Panc1 (cell line): ENCODE results near the gene DHRS7C. TPM values are rescaled to one million over a fixed set of nuclear protein-coding genes. Genes with fewer than 3 reads are reported as not detected.

Source experiments
- ATAC-seq: fragments of 200-7000 bp; cut with Tn5 transposase; 2 replicates; pipeline ENCODE4 v1.9.1; 2020; ENCODE audit warnings: mild to moderate bottlenecking, moderate library complexity
- BruUV-seq: library from RNA; stranded (reverse); fragments of 400-500 nt; replicated peaks from 2 replicates; lab custom pipeline; 2021; lab: Mats Ljungman, UMichigan
- CTCF ChIA-PET: fragments of 300-600 bp; sonication (Branson Sonifier 250); formaldehyde crosslinking; loops from one replicate; lab custom pipeline; 2022; ENCODE audit warnings: antibody characterized with exemption; lab: Charles Lee
- POLR2A ChIA-PET: fragments of 300-600 bp; sonication (Branson Sonifier 250); formaldehyde crosslinking; loops from one replicate; lab custom pipeline; 2022; ENCODE audit warnings: antibody characterized with exemption; lab: Charles Lee
- DNase-seq: peaks from one replicate; pipeline ENCODE4 v3.0.0-alpha.2; 2010; ENCODE audit warnings: low read depth, low spot score
- H3K27ac ChIP-seq: 2 replicates; pipeline ENCODE4 v1.5.1; 2011; ENCODE audit warnings: mild to moderate bottlenecking, low read length, inconsistent platforms
- H3K27me3 ChIP-seq: fragments of 200-500 bp; sonication (Bioruptor generic); 2 replicates; pipeline ENCODE4 v1.6.0; 2014; ENCODE audit warnings: low read length, inconsistent platforms; ENCODE audit not compliant: control insufficient read depth, insufficient read depth
- H3K36me3 ChIP-seq: fragments of 200-500 bp; sonication (Bioruptor generic); 2 replicates; pipeline ENCODE4 v1.5.1; 2014; ENCODE audit warnings: inconsistent platforms, mild to moderate bottlenecking, low read length, moderate library complexity; ENCODE audit not compliant: control insufficient read depth, insufficient read depth
- H3K4me1 ChIP-seq: 2 replicates; pipeline ENCODE4 v1.5.1; 2011; ENCODE audit warnings: inconsistent platforms, mild to moderate bottlenecking, low read length, moderate library complexity; ENCODE audit not compliant: control insufficient read depth, insufficient read depth
- H3K4me3 ChIP-seq, 2 experiments: 2 replicates each; pipeline ENCODE4 v1.5.1; 2011 to 2012; ENCODE audit warnings: low read depth in 2 of 2, low read length in 2 of 2, mild to moderate bottlenecking in 2 of 2, inconsistent platforms in 1 of 2, moderate library complexity in 1 of 2
- H3K9me3 ChIP-seq: fragments of 200-500 bp; sonication (Bioruptor generic); 2 replicates; pipeline ENCODE4 v1.5.1; 2014; ENCODE audit warnings: low read depth, mild to moderate bottlenecking, inconsistent platforms, low read length, moderate library complexity; ENCODE audit not compliant: control insufficient read depth, insufficient read depth
- POLR2AphosphoS5 ChIP-seq: IDR thresholded peaks from 2 replicates; pipeline ENCODE4 v1.6.1; 2012; ENCODE audit warnings: mild to moderate bottlenecking, low read depth, low read length, moderate library complexity
- SIN3A ChIP-seq: IDR thresholded peaks from 2 replicates; pipeline ENCODE4 v1.6.1; 2012; ENCODE audit warnings: low read depth, mild to moderate bottlenecking, low read length, moderate library complexity, borderline replicate concordance; ENCODE audit not compliant: insufficient read depth
- TCF7L2 ChIP-seq: IDR thresholded peaks from 2 replicates; pipeline ENCODE4 v1.6.1; 2011; ENCODE audit warnings: mild to moderate bottlenecking, low read depth, low read length, inconsistent platforms
- in situ Hi-C: cut with HindIII; loops from 2 replicates; pipeline ENCODE4 v1.10.0; 2016; ENCODE audit warnings: low sequenced_read_pairs, low pct_unique_long_range_greater_than_20kb
- intact Hi-C: fragments of 100-400 bp; cut with micrococcal nuclease; formaldehyde crosslinking; loops from one replicate; pipeline ENCODE4 v1.10.0; 2022; ENCODE audit not compliant: unreplicated experiment
- total RNA-seq: library from RNA; stranded (reverse); gene quantifications from one replicate; pipeline ENCODE4 v1.2.1, GENCODE V29; 2021; ENCODE audit not compliant: unreplicated experiment
- TF ChIP-seq, protein P1 (sequence below), 2 experiments: IDR thresholded peaks; 2 replicates each; pipeline ENCODE4 v1.6.1; 2011 to 2012; ENCODE audit warnings: low read depth in 2 of 2, control low read depth in 1 of 2, low read length in 1 of 2, mild to moderate bottlenecking in 1 of 2, moderate library complexity in 1 of 2; ENCODE audit not compliant: insufficient read depth in 1 of 2
- TF ChIP-seq, protein P2 (sequence below): fragments of 450-650 bp; IDR thresholded peaks from 2 replicates; pipeline ENCODE4 v1.5.1; 2017; ENCODE audit warnings: mild to moderate bottlenecking

Gene DHRS7C
- total RNA-seq, 1 experiment from 2014 or later, result not detected

DNA sequence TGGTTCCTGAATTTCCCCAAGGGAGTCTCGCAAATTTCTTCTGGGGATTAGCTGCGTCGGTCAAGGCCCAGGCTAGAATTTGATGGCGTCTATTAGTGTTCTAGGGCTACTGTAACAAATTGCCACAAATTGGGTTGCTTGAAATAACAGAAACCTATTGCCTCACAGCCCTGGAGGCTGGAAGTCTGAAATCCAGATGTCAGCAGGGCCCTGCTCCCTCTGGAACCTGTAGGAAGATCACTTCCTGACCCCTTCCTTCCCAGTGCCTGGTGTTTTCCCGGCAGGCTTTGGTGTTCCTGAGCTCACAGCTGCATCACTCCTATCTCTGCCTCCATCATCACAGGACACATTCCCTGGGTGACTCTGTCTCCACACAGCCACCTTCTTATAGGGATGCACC is 24.4 kb downstream of the DHRS7C start:
- Histone ChIP-seq H3K27me3 (no peaks in the 10 kb centered on the region), H3K4me3 (no peak overlapping the region), H3K9me3 (no peaks in the 10 kb centered on the region), H3K4me1 (no peaks in the 10 kb centered on the region), H3K36me3 (no peaks in the 10 kb centered on the region), H3K27ac (no peak overlapping the region)
- TF ChIP-seq POLR2AphosphoS5 (no peak), TCF7L2 (no peak), SIN3A (no peak)
- TF ChIP-seq, protein P1, sequence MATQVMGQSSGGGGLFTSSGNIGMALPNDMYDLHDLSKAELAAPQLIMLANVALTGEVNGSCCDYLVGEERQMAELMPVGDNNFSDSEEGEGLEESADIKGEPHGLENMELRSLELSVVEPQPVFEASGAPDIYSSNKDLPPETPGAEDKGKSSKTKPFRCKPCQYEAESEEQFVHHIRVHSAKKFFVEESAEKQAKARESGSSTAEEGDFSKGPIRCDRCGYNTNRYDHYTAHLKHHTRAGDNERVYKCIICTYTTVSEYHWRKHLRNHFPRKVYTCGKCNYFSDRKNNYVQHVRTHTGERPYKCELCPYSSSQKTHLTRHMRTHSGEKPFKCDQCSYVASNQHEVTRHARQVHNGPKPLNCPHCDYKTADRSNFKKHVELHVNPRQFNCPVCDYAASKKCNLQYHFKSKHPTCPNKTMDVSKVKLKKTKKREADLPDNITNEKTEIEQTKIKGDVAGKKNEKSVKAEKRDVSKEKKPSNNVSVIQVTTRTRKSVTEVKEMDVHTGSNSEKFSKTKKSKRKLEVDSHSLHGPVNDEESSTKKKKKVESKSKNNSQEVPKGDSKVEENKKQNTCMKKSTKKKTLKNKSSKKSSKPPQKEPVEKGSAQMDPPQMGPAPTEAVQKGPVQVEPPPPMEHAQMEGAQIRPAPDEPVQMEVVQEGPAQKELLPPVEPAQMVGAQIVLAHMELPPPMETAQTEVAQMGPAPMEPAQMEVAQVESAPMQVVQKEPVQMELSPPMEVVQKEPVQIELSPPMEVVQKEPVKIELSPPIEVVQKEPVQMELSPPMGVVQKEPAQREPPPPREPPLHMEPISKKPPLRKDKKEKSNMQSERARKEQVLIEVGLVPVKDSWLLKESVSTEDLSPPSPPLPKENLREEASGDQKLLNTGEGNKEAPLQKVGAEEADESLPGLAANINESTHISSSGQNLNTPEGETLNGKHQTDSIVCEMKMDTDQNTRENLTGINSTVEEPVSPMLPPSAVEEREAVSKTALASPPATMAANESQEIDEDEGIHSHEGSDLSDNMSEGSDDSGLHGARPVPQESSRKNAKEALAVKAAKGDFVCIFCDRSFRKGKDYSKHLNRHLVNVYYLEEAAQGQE (IDR thresholded peaks at IDR 0.05; ENCODE audit: insufficient read depth in 1 of 2, low read depth in 2 of 2, low read length in 1 of 2), result no peak
- TF ChIP-seq, protein P2, sequence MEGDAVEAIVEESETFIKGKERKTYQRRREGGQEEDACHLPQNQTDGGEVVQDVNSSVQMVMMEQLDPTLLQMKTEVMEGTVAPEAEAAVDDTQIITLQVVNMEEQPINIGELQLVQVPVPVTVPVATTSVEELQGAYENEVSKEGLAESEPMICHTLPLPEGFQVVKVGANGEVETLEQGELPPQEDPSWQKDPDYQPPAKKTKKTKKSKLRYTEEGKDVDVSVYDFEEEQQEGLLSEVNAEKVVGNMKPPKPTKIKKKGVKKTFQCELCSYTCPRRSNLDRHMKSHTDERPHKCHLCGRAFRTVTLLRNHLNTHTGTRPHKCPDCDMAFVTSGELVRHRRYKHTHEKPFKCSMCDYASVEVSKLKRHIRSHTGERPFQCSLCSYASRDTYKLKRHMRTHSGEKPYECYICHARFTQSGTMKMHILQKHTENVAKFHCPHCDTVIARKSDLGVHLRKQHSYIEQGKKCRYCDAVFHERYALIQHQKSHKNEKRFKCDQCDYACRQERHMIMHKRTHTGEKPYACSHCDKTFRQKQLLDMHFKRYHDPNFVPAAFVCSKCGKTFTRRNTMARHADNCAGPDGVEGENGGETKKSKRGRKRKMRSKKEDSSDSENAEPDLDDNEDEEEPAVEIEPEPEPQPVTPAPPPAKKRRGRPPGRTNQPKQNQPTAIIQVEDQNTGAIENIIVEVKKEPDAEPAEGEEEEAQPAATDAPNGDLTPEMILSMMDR, result no peak
- no TSS peak for BruUV-seq
- CTCF ChIA-PET, result interaction anchor here (0.6 kb wide), 1 partner anchor 73 kb away, joined by 7 read pairs; no protein-coding TSS in a partner anchor
- DNase-seq, result no peak
- POLR2A ChIA-PET, result no interaction called here
- intact Hi-C loops, result no loop called here
- no peak for ATAC-seq
- in situ Hi-C loops, result no loop called here

DNA sequence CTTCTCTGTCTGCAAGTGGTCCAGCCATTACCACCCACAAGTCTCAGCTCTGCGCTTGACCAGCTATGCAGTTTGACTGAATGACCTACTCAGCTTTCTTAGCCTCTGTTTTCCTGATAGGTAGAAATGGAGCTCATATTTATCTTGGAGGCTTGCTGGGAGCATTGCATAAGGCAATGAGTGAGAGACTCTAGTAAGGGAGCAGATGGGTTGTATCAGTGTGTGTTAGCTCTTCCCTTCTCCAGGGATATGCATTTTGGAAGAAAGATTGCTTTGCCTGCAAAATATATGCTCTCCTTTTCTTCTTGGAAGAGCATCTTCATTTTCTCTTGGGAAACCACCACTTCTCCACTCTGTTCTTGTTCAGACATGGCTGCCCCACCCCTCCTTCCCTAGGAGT is 26.1 kb downstream of the DHRS7C start:
- in situ Hi-C loops (no loop called here), intact Hi-C loops (no loop called here)
- Histone ChIP-seq H3K4me3 (no peak overlapping the region), H3K27me3 (no peaks in the 10 kb centered on the region), H3K27ac (no peak overlapping the region), H3K9me3 (no peaks in the 10 kb centered on the region), H3K4me1 (no peaks in the 10 kb centered on the region), H3K36me3 (no peaks in the 10 kb centered on the region)
- ATAC-seq (no peak), DNase-seq (no peak)
- CTCF ChIA-PET, result no interaction called here
- TF ChIP-seq, protein P1 (IDR thresholded peaks at IDR 0.05; ENCODE audit: insufficient read depth in 1 of 2, low read depth in 2 of 2, low read length in 1 of 2), result no peak
- no peak for TF ChIP-seq POLR2AphosphoS5
- TF ChIP-seq, protein P2, result no peak
- TF ChIP-seq SIN3A, result no peak
- no peak for TF ChIP-seq TCF7L2
- POLR2A ChIA-PET, result no interaction called here
- no TSS peak for BruUV-seq
